Loucy (cell line): ENCODE data around the gene INKA1.
A peak's percentile ranks its signal among the peaks of the same experiment; 100 is the strongest.

Experiments
- H2AFZ ChIP-seq: fragments of 200-600 bp; sonication (generic); 2 replicates; pipeline ENCODE4 v1.6.0; 2016; ENCODE audit warnings: antibody characterized with exemption, mild to moderate bottlenecking, low read length, moderate library complexity
- H3F3A ChIP-seq: fragments of 200-600 bp; 2 replicates; pipeline ENCODE4 v1.6.0; 2016; ENCODE audit warnings: antibody characterized with exemption, low read depth, mild to moderate bottlenecking
- H3K27me3 ChIP-seq: fragments of 200-600 bp; sonication (generic); 2 replicates; pipeline ENCODE4 v1.6.1; 2014; ENCODE audit warnings: low read length, mild to moderate bottlenecking; ENCODE audit not compliant: insufficient read depth, poor library complexity, severe bottlenecking
- H3K36me3 ChIP-seq: fragments of 200-600 bp; sonication (generic); 2 replicates; pipeline ENCODE4 v1.6.1; 2016; ENCODE audit warnings: low read length; ENCODE audit not compliant: insufficient read depth
- H3K4me1 ChIP-seq: fragments of 200-600 bp; sonication (generic); 2 replicates; pipeline ENCODE4 v1.5.1; 2014; ENCODE audit warnings: low read length, mild to moderate bottlenecking; ENCODE audit not compliant: insufficient read depth, poor library complexity, severe bottlenecking
- H3K4me2 ChIP-seq: fragments of 200-600 bp; sonication (generic); 2 replicates; pipeline ENCODE4 v1.6.0; 2014; ENCODE audit warnings: antibody characterized with exemption, low read length, low read depth, mild to moderate bottlenecking; ENCODE audit not compliant: poor library complexity, severe bottlenecking
- H3K4me3 ChIP-seq: fragments of 200-600 bp; sonication (generic); 2 replicates; pipeline ENCODE4 v1.5.1; 2014; ENCODE audit warnings: low read length, mild to moderate bottlenecking, mixed read lengths; ENCODE audit not compliant: poor library complexity, severe bottlenecking
- H3K79me2 ChIP-seq: fragments of 200-600 bp; sonication (generic); 2 replicates; pipeline ENCODE4 v1.6.1; 2014; ENCODE audit warnings: low read length; ENCODE audit not compliant: insufficient read depth
- H3K9ac ChIP-seq: fragments of 200-600 bp; sonication (generic); 2 replicates; pipeline ENCODE4 v1.6.0; 2014; ENCODE audit warnings: mild to moderate bottlenecking, low read depth, low read length, moderate library complexity; ENCODE audit not compliant: poor library complexity, severe bottlenecking
- H3K9me2 ChIP-seq: fragments of 200-600 bp; sonication (generic); replicated peaks from 2 replicates; pipeline ENCODE4 v1.6.1; 2016; ENCODE audit warnings: low read depth, low read length, mixed read lengths
- H3K9me3 ChIP-seq: fragments of 200-600 bp; sonication (generic); 2 replicates; pipeline ENCODE4 v1.6.1; 2014; ENCODE audit warnings: mild to moderate bottlenecking, antibody characterized with exemption, low read length, low read depth; ENCODE audit not compliant: insufficient read depth
- H4K20me1 ChIP-seq: fragments of 200-600 bp; sonication (generic); 2 replicates; pipeline ENCODE4 v1.6.0; 2014; ENCODE audit warnings: antibody characterized with exemption, low read length, mild to moderate bottlenecking; ENCODE audit not compliant: insufficient read depth, poor library complexity, severe bottlenecking
- CTCF ChIP-seq: fragments of 200-600 bp; sonication (generic); conservative IDR thresholded peaks from 2 replicates; pipeline ENCODE4 v1.5.1; 2014; ENCODE audit warnings: mild to moderate bottlenecking, antibody characterized with exemption, low read length
- EZH2phosphoT487 ChIP-seq: fragments of 200-600 bp; IDR thresholded peaks from 2 replicates; pipeline ENCODE4 v1.6.1; 2018; ENCODE audit warnings: antibody characterized with exemption, mild to moderate bottlenecking, moderate library complexity, borderline replicate concordance

The INKA1 gene

GRCh38 chr3:49840388-49840787 lies 37.3 kb downstream of the INKA1 start:
- Histone ChIP-seq H4K20me1 (no peaks in the 10 kb centered on the region), H3K4me1 (peaks cover 12% of the 10 kb centered on the region), H3K9me3 (no peaks in the 10 kb centered on the region), H3K9ac (no peak overlapping the region), H3K79me2 (no peaks in the 10 kb centered on the region), H3K9me2 (no peaks in the 10 kb centered on the region), H3F3A (no peaks in the 10 kb centered on the region), H3K4me2 (no peak overlapping the region), H3K36me3 (peaks cover 15% of the 10 kb centered on the region; the same call in 1 of the 2 replicates), H3K4me3 (no peak overlapping the region), H2AFZ (no peak overlapping the region), H3K27me3 (no peaks in the 10 kb centered on the region)
- no peak for TF ChIP-seq EZH2phosphoT487
- no peak for TF ChIP-seq CTCF

- H3K36me3 ChIP-seq, result peaks cover 22% of the 10 kb centered on the region; the same call in 1 of the 2 replicates
- no peak overlapping the region for H2AFZ ChIP-seq
Measured at GRCh38 chr3:49841126-49841696, 38.1 kb downstream of the INKA1 start.

GRCh38 chr3:49841806-49842205 lies 38.7 kb downstream of the INKA1 start:
- no peaks in the 10 kb centered on the region for H3F3A ChIP-seq
- H4K20me1 ChIP-seq, result no peaks in the 10 kb centered on the region
- H3K4me3 ChIP-seq, result no peak overlapping the region
- H3K79me2 ChIP-seq, result no peaks in the 10 kb centered on the region
- no peaks in the 10 kb centered on the region for H3K9me2 ChIP-seq
- no peak for TF ChIP-seq EZH2phosphoT487
- TF ChIP-seq CTCF, result no peak
- no peaks in the 10 kb centered on the region for H3K27me3 ChIP-seq
- H3K9ac ChIP-seq, result no peak overlapping the region
- no peak overlapping the region for H3K4me2 ChIP-seq
- H3K9me3 ChIP-seq, result no peaks in the 10 kb centered on the region
- H2AFZ ChIP-seq, result no peak overlapping the region
- H3K4me1 ChIP-seq, result peaks cover 12% of the 10 kb centered on the region
- peaks cover 24% of the 10 kb centered on the region; the same call in 1 of the 2 replicates for H3K36me3 ChIP-seq

More at GRCh38 chr3:49841126-49841696, 38.1 kb downstream of the INKA1 start:
- Histone ChIP-seq H3K4me3 (no peak overlapping the region), H3F3A (no peaks in the 10 kb centered on the region), H3K4me1 (peaks cover 12% of the 10 kb centered on the region), H4K20me1 (no peaks in the 10 kb centered on the region), H3K27me3 (no peaks in the 10 kb centered on the region), H3K9me2 (no peaks in the 10 kb centered on the region), H3K79me2 (no peaks in the 10 kb centered on the region), H3K9ac (no peak overlapping the region), H3K9me3 (no peaks in the 10 kb centered on the region), H3K4me2 (no peak overlapping the region)
- TF ChIP-seq EZH2phosphoT487 (no peak), CTCF (peak; percentile 85)
